GM18502 (cell line): Measurements from ENCODE around the gene ZNF511.
A peak's percentile ranks its signal among the peaks of the same experiment; 100 is the strongest.

Experiments
- ATAC-seq: cut with Tn5 transposase; IDR thresholded peaks from one replicate; pipeline ENCODE4 v1.9.1; 2021; ENCODE audit warnings: mild to moderate bottlenecking; ENCODE audit not compliant: unreplicated experiment, poor library complexity

ZNF511 gene

GRCh38 chr10:133287832-133288500 lies 20.7 kb upstream of the ZNF511 start:
- ATAC-seq = no peak

- ATAC-seq = no peak
Observed at GRCh38 chr10:133289761-133290160, 19.0 kb upstream of the ZNF511 start.

DNA sequence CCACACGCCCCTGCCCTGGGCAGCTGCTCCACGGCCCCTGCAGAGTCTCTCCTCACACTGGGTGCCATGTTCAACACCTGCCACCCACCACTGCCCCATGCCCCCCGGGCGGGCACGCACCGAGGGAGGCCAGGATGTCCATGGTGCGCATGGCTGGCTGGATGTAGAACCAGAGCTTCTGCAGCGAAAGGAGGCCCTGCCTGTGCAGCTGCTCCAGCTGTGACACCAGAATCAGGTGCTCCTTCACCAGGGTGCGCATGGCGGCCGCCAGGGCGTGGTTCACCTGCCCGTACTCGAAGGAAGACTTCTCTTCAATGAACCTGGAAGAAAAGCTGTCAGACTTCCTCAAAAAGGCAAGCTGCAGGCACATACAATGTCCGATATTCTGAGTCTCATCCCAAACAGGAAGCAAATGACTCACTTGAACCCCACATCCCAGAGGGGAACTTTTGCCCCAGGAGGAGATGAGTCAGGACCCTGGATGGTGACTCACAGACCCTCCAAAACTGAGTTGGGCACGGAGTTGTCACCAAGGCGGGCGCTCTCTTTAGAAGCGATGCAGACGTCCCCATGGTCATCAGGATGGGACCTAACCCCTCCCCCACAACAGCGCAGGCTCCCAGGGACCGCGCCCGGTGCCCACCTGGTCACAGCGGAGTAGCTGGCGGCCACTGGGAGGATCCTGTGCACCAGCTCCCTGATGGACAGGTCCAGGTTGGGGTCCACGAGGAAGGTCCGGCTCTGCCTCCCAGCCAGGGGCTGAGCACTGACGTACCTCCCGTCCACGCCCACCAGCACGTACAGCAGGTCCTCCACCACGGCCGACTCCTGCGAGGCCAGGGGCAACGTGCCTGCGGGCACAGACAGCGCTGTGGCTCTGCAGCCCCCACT lies 15.6 kb upstream of the ZNF511 start:
- ATAC-seq = no peak

GRCh38 chr10:133293810-133294119 lies 14.9 kb upstream of the ZNF511 start:
- ATAC-seq = no peak

- ATAC-seq = no peak
Observed at GRCh38 chr10:133294189-133294588, 14.5 kb upstream of the ZNF511 start.

GRCh38 chr10:133295426-133296320 lies 13.0 kb upstream of the ZNF511 start:
- ATAC-seq = no peak

DNA sequence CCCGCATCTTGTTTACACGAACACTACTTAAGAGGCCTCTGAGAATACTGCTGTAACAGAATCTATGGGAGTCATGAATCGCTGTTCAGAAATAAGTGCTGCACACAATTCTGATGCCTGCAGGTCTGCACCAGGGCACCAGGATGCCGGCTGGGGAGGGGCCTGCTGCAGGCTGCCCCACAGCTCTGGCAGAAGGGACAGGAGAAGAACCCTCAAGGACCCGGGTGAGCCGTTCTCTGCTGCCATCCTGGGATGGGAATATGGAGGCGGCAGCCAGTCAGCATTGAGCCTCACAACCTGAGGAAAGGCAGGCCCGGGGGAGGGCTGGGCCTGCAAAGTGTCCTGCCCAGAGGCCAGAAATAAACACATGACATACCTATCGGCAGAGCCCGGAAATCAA lies 11.2 kb upstream of the ZNF511 start:
- no peak for ATAC-seq

GRCh38 chr10:133298466-133298865 lies 10.2 kb upstream of the ZNF511 start:
- ATAC-seq = no peak

- no peak for ATAC-seq
Observed at GRCh38 chr10:133299224-133299623, 9.5 kb upstream of the ZNF511 start.

GRCh38 chr10:133299738-133300137 lies 9.0 kb upstream of the ZNF511 start:
- ATAC-seq = no peak

- no peak for ATAC-seq
Observed at GRCh38 chr10:133302230-133302629, 6.5 kb upstream of the ZNF511 start.

GRCh38 chr10:133303206-133303605 lies 5.5 kb upstream of the ZNF511 start:
- ATAC-seq = no peak

- ATAC-seq = no peak
Observed at GRCh38 chr10:133306097-133306476, 2.6 kb upstream of the ZNF511 start.

- ATAC-seq = no peak
Observed at GRCh38 chr10:133306941-133307379, 1.8 kb upstream of the ZNF511 start.

DNA sequence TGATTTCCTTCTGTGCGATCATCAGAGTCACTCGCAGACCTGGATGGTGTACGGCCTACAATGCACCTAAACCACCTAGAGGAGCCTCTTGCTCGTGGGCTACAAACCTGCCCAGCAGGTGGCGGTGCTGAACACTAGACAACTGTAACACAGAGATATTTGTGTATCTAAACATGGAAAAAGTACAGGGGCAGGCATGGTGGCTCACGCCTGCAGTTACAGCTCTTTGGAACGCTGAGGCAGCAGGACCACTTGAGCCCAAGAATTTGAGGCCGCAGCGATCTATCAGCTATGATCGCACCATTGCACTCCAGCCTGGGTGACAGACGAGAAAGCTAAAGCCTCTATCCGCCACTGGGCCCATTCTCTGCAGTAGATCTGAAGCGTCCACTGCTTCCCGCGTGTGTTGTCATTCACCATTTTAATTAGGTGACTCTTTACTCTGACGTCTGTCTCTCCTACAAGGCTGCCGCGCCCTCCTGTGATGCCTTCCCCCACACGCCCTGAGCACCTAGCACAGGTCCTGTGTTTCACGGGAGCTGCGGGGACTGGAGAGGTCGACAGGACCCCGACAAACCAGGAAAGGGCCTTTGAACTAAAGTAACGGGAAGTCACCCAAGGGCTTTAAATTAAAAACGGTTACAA lies 816 bp upstream of the ZNF511 start:
- peak; percentile 44 for ATAC-seq

- peak; percentile 78 for ATAC-seq
Observed at GRCh38 chr10:133309100-133309719, 496 bp downstream of the ZNF511 start.

DNA sequence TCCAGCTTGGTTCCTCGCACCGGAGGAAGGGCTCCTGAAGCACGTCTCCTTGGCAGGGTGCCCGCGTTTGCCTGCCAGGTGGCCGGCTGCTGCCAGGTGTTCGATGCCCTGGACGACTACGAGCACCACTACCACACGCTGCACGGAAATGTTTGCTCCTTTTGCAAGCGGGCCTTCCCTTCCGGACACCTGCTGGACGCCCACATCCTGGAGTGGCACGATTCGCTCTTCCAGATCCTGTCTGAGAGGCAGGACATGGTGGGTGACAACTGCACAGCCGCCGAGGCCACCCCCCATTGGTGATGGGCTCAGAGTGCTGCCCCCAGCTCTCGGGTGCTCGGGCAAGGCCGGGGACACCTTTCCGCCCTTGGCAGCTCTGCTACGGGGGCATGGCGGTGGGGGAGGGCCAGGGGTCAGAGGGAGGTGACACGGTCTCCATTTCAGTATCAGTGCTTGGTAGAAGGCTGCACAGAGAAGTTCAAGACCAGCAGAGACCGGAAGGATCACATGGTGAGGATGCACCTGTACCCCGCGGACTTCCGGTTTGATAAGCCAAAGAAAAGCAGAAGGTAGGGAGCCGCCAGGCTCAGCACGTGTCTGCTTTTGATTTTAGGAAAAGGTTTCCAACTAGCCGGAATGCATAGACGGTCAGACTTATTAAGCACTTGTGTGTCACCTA lies 1.1 kb downstream of the ZNF511 start:
- no peak for ATAC-seq

DNA sequence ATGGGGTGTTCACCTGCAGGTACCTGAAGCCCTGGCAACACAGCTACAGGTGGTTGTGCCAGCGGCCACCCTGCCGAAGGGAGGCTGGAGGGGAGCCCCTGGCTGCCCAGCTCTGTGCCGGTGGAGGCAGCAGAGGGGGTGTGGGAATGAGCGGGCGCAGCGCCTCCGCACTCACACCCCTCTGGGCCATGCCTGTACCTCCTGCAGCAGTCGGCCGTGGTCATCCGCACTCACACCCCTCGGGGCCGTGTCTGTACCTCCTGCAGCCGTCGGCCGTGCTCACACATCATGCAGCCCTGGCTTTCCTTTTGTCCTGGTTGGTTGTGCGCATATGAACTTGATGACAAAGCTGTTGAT lies 1.7 kb downstream of the ZNF511 start:
- no peak for ATAC-seq

- no peak for ATAC-seq
Observed at GRCh38 chr10:133310789-133311188, 2.1 kb downstream of the ZNF511 start.
